ENCODE results near the gene DST.

DST gene

GRCh38 chr6:56620229-56620868, 22.3 kb downstream of the DST start:
- DNase-seq, result no peak

- DNase-seq, result no peak
Observed at GRCh38 chr6:56618050-56618449, 24.6 kb downstream of the DST start.

DNA sequence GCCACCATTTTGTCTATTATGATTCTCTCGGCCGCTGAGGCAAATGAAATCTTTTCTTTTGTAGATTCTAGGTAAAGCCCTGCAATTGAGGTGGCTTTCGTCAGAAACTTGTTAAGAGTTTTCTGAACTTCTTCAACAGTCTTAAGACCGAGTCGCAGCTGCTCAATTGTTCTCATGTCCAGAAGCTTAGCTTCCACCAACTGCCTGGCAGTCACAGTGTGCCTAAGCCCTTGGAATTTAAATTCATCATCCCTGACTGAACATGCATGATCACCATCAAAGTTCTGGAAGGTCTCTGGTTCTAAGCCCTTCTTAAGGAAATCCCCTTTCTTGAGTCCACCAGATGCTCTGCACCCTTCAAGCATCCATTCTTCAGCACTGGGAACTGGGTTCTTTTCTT, 25.7 kb downstream of the DST start:
- DNase-seq, result no peak

GRCh38 chr6:56613247-56613851, 29.3 kb downstream of the DST start:
- DNase-seq, result no peak

DNA sequence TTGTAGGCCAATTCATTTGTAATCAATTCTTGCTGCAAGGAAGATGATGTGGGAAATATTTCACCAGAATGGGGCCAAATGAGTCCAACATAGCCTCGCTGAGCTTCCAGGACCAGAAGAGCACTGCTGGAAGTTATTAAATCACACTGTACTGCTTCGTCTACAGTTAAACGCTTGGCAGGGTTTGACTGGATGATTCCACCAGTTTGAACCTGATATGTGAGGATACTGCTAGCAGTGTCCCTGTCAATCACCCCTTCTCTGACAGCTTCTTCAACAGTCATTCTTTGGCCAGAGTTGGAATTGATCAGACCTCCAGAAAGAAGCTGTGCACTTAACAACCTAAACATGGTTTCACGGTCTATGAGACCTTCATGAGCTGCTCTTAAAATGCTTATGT, 34.4 kb downstream of the DST start:
- DNase-seq, result no peak

DNA sequence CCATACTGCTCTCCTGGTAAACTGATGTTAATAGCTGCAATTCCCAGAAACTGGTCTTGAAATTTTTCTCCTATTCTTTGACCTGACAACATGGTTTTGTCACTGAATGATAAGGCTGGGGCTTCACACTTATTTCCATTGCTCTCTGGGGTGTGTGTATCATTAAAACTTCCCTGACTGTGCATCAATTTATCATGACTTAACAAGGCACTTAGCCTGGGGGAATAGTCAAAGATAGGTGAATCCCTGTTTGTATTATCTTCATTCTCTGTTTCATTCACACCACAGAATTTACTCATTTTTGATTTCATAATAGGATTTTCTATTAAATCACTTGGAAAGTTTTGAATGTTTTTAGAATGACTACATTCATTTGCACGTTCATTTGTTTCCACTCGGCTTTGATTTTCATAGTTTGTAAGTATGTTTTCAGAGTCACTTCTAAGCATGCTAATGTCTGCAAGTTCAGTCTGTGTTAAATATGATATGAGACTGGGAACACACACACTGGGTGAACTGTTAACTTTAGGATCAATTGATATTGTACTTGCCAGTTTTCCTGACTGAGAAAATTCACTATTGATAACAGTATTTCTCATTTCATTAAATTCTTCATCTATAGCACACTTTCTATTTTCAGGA, 35.5 kb downstream of the DST start:
- no peak for DNase-seq

GRCh38 chr6:56605435-56605834, 37.3 kb downstream of the DST start:
- DNase-seq, result no peak

GRCh38 chr6:56604186-56604585, 38.5 kb downstream of the DST start:
- peak; percentile 13 for DNase-seq

DNA sequence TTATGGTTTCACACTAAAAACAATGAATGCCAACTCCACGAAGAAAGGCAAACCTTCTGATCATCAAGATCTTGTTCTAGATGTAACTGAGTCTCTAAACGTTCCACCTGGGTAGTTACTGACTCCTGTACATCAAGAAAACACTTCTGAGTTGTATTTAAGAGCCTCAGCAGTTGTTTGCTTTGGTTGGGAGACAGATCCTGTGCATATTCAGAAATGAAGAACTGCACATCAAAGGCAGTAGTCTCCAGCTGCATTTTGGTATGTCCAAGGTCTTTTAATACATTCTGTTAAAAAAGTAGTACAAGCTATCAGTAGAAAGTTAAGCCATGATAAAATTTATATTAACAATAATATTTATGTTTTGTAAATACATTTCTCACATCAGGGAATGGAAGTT, 41.3 kb downstream of the DST start:
- no peak for DNase-seq

DNA sequence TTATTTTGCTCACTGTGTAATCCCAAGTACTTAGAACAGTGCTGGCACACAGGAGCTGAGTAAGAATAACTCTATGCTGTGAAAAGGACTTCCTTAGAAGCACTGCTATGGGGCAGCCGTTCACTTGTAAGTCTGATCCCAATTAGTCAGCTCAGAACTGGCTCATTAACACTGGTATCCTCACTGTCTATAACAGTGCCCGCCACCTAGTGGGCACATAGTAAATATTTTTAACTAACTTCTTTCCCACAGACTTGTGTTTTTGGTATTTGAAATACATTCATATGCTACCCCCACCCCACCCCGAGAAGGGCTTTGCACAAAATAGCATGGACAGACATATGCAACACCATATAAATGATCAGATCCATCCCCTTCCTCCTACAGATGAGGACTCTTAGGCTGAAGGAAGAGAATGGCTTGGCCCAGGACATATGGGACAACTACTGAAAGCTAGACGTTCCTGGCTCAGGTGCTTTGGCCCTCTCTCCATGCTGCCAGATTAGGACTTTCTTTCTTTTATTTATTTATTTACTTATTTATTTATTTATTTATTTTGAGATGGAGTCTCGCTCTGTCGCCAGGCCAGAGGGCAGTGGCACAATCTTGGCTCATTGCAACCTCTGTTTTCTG, 47.1 kb downstream of the DST start:
- peak; percentile 69 for DNase-seq

DNA sequence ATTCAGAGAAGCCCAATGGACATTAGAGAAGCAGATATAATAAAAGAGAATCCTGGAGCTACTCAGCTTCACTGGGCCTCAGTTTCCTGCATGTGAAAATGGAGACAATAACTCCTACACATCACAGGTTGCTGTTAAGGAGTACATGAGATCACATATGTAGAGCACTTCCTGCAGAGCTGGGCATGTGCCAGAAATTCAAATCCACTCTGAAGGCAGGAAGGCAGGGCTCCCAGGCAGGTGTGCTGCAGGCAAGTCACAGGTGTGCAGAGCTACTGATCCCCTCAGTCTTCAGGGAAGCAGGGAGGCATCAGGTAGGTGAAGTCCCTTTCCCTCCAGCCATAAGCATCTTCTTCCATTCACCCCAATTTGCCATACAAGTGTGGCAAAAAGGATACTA, 48.0 kb downstream of the DST start:
- no peak for DNase-seq

GRCh38 chr6:56593801-56594318, 48.8 kb downstream of the DST start:
- DNase-seq, result peak; percentile 88

DNA sequence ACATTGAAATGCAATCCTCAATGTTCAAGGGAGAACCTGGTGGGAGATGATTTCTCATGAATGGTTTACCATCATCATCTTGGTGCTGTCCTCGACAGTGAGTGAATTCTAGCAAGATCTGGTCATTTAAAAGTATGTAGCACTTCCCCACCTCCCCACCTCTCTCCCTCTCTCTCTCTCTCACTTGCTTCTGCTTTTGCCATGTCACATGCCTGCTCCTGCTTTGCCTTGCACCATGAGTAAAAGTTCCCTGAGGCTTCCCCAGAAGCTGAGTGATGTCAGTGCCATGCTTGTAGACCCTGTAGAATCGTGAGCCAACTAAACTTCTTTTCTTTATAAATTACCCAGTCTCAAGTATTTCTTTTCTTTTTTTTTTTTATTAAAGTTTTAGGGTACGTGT, 60.5 kb downstream of the DST start:
- peak; percentile 41 for DNase-seq

DNA sequence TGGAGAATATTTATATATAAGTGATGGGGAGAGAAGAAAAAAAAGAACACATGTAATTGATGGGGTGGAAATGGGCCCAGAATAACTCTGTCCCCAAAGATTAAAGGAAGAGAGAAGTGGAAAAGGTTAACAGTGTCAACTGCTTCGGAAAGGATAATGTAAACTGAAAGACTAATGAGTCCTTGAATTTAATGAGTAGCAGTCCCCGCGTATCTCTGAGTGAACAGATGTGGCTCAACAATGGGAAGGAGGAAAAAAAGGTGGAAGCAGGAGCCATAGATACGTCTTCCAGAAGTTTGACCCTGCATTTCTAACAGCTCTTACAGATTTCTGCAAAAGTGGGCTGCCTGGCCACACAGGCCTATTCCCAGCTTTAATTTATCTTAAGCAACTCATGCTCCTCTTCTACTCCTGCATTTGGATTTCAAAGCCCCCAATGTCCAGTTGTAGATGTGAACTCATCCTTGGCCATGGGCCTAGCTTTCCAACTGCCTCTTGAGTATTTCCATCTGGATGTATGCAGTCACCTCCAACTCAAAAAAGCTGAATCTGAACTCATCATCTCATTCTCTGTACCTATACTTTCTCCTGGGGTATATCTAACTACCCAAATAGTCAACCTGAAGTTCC, 61.3 kb downstream of the DST start:
- no peak for DNase-seq

DNA sequence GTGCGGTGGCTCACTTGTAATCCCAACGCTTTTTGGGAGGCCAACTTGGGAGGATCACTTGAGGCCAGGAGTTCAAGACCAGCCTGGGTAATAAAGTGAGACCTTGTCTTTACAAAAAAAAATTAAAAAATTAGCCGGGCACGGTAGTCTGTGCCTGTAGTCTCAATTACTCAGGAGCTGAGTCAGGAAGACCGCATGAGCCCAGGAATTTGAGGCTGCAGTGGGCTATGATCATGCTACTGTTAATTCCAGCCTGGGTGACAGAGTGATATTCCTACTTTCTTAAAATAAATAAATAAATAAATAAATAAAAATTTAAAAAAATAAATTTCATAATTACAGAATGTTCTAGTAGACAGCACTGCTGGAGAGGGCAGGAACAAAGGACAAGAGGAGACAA, 62.4 kb downstream of the DST start:
- no peak for DNase-seq

GRCh38 chr6:56579155-56579851, 63.4 kb downstream of the DST start:
- DNase-seq, result no peak

DNA sequence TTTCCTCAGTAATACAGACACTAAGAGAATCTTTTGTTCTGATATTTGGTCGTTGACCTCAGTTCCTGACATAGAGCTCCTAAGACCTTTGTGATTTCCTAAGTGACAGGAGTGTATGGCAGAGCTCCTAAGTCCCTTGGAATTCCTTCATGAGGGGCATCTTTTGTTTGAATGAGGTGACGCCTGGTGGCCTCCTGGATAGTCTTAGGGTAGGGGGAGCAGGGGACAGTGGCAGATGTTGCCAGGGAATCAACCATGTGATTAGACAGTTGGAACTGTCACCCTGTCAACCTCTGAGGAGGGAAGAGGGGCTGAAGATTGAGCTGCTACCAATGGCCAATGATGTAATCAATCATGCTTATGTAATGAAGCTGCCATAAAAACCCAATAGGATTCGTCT, 67.0 kb downstream of the DST start:
- no peak for DNase-seq

DNA sequence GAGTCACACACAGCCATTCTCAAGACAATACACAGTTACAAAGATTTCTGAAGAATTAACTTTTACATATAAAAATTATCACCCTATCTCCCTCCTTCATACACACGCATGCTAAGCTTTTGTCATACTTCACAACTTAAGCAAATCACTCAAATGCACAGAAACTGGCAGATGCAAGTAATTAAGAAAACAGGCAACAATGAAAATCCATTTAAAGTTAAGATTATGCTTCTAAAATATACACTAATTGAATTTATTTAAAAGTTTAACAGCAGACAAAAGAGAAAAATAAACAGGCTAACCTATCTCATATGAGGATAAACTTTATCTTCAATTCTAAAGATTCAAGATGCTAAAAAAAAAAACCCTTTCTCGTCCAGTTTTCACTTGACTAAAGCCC, 68.4 kb downstream of the DST start:
- DNase-seq, result no peak

DNA sequence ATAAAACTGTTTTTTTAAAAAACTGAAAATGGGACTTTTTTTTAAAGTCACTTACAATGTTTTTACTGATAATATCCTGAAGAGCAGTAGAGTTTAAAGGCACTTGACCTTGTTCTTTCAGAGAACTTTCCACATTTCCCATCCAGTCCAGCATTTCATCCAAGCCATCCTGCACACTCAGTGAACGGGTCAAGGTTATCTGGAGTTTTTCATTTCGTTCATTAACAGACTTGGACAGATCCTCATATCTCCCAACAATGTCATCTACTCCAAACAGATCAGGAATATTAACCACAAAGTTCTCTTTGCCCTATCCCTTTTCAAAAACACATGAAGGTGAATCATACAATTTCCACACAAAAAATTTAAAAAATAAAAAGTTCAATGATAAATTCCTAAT, 69.1 kb downstream of the DST start:
- DNase-seq, result no peak

DNA sequence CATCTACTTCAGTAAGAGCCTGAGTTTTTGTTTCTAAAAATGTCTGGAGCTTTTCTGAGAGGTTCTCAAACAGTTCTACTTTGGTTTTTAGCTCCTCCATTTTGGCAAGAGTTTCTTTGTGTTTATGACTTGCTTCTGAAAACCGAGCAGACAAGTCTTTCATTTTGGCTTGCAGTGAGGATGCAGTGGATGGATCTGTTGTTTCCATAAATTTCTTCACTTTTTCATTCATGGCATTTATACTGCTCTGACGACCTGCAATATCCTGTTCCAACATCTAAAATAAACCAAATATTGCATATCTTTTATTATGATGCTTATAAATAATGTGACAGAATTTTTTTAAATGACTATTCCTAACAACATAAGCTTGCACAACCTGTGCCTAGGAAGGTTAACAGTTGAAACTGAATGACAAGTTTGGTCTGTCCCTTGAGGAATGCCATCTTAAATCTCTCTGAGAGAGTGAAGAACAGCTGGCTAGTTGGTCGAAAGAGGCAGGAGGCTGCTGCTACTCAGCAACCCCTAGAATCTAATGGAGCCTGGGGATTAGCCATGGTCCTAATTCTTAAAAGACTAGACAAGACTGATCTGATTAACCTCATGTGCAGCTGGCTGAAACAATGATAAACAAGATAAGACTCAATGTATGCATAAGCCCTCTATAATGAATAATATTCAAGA, 69.8 kb downstream of the DST start:
- DNase-seq, result no peak

DNA sequence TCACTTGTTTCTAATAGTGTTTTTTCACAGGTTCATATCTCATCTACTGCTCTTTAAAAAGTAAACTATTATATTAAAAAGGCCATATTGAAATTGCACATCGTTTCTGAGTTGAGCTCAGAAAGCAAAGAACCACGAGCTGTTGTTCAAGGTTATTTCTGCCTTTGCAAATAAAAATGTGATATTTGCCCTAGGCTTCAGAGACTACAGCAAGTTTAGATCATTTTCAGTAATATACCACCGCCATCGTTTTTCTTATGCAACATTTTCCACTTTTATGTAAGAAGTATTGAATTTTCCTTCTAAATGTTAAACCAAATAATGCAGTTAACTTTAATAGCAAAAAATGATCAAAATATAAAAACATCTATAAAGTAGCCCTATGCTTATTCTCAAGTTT, 71.1 kb downstream of the DST start:
- DNase-seq, result no peak

Data from inflammatory macrophage treated with lipopolysaccharide for 4 hours (primary cell).